GM10847 (cell line): ENCODE measurements around the gene CXCL6.

Source experiments
- POLR2A ChIP-seq: IDR thresholded peaks from 2 replicates; pipeline ENCODE4 v1.6.1; 2011; ENCODE audit not compliant: insufficient read length; ENCODE audit errors: extremely low read depth

The CXCL6 gene

DNA sequence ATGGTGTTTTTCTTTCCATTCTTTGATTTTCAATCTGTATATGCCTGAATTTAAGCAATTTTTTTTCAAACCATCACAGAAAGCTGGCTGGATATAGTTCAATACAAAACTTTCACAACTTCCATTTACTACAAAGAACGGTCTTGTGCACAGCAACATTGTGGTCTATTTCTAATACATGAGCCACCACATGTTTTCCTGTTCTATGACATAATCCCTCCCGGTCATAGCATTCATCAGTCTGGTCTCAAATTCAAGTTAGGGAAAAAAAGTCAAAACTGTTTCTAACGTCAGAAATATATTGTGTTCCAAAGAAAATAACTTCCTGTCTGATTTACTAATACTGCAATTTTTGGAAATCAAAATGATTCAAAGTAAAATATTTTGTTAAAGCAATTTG, 7.5 kb upstream of the CXCL6 start:
- no peak for TF ChIP-seq POLR2A

DNA sequence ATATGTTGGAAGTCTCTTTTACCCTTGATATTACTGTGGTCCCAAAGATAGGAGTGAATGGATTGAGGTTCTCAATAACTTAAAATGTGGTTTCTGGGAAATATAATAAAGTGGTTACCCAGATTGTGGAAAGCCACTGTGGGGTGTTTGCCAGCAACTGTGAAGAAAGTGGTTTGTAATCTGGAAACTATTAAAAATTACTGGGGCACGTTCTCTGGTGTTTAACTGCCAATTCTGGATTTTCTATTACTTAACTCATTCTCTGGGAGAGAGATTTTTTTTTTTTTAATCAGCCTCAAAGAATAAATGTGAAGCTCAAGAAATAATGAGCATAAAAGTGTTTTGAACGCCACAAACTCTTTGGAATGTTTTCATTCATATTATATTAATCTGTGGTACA, 4.9 kb upstream of the CXCL6 start:
- TF ChIP-seq POLR2A = no peak

DNA sequence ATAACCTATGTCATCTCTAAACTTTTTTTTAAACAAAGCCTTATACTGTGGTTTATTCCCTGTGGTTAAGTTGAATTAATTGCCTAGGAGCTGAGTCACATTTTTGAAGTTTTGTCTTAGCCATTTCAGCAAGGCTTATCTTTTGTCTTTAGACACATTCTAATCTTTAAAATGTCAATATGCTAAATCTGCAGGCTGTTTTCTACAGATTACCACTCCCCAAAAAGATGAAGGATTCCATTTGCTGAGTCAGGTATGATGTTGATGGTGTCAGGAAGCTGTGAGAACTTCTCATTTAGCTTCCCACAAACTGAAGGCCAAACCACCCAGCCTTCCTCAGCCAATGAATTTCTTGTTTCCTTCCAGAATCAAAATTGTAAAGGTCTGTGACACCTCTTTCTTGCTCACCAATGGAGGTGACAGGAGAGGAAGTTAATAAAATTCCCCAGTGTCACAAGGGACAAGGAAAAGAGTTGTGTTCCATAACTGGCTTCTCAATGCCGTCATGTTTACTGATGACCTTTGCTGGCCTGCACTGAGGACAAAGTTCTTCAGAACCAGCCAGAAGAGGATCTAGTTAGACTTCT, 3.7 kb upstream of the CXCL6 start:
- TF ChIP-seq POLR2A = no peak

DNA sequence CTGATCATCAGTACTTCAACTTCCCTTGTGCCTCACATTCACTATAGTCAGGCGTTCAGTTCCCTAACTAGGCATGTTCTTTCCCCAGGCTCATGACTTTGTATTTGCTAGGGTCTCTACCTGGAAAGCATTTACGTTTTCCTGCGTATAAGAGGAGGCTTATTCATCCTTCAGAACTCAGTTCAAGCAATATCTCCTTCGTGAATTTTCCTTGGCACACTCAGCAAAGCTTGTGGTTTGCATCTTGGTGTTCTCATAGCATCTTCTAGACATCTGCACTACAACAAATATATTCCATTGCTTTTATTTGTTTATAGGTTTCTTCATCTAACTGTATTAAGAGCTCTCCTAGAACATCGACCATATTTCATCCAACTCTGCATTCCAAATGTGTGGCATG, 2.6 kb downstream of the CXCL6 start:
- TF ChIP-seq POLR2A = no peak

GRCh38 chr4:73839715-73840114, 3.2 kb downstream of the CXCL6 start:
- TF ChIP-seq POLR2A = no peak

DNA sequence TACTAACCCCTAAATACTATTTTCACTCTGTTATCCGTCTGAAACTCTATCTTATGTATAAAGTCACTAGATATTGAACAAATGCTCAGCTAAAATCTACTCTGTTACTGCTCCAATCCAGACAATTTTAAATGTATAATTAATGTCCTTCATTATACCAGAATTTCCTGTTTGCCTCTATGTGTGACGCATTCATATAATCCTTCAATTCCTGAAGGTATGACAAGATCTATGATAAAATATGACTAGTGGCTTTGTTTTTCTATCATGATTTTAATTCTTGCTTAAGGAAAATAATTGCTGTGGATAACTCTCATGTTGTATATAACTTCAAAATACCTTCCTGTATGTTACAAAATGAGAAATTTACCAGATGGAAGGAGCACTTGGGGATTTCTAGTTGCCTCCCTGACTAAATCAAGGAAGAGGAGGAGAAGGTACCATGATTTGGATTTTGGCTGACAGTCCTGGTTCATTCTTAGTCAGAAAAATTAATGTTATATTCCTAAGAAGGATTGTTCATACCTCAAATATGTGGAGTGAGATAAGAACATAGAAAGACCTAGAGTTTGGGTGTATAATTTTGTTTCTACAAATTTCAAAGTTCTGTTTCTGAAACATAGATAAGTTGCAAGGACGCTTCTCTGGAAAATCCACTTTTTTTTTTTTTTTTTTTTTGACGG, 4.9 kb downstream of the CXCL6 start:
- no peak for TF ChIP-seq POLR2A

DNA sequence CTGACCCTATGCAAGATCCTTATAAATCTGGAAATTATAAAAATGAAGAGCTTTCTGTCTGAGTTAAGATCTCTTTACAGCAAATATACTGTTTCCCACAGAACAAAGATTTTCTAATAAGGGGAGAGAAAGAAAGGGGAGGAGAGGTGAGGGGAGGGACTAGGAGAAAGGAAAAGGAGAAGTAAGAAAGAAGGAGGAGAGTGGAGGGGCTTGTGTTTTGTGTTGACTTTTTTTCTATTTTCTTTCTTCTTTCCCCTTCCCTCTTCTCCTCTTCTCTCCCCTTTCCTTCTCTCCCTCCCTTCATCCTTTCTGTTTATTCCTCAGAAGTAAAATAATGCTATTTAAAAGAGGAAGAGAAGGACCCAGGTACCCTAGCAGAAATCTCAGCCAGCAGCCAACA, 6.2 kb downstream of the CXCL6 start:
- no peak for TF ChIP-seq POLR2A

DNA sequence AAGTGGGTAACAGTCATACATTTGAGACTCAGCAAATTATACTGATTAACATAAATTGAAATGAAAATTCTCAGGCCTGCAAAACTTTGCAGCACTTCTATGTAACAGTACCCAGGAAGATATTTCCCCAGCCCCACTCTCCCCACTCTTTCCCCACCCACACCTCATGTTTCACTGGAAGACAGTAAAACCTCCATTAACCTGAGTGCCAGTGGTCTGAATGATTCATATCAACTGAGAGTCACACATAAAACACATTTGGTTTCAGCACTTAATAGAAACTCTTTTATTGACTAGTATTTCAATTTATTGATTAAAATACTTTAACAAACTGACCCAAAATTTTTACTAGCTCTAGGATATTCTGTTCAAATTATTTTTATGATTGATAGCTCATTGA, 6.9 kb downstream of the CXCL6 start:
- no peak for TF ChIP-seq POLR2A

GRCh38 chr4:73844345-73844744, 7.9 kb downstream of the CXCL6 start:
- no peak for TF ChIP-seq POLR2A

DNA sequence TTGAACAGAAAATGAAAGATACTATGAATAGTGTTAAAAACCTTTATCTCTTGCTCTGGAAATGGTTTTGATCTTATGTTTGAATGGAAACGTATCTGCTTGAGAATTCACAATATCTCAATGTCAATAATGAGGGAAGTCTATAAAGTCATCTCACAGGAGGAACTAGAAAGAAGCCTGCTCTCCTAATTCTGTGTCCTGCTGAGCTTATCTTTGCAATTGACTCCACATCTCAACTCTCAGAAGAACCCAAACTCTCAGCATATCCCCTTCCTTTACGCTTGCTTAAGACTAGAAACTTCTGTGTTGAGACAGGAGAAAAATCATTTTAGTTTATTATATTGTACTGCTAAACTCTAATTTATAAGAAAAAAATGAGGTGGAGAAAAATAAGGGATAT, 8.3 kb downstream of the CXCL6 start:
- TF ChIP-seq POLR2A = no peak

DNA sequence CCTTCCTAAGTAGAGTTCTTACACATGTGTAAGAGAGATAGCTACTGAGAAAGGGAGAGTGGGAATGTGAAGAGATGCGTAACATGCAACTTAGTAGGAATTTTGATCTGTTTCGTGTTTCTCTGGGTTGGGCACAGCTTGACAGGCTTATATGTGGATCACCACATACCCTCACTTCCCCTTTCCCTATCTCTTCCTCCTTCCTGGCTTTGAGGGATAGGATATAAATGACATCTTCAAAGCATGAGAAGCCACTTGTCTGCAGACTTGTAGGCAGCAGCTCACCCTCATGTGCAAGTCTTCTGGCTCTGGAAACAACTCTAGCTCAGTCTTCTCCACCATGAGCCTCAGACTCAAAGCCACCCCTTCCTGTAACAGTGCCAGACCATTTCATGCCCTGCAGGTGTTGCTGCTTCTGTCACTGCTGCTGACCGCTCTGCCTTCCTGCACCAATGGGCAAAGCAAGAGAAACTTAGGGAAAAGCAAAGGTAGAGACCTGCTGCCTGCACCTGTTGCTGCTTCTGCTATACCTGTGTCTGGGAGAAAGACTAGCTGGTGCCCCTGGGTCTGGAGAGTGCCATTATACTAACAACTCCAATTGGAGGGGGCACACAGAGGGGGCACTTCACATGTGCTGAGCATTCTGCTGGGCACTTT, 11.2 kb downstream of the CXCL6 start:
- TF ChIP-seq POLR2A = no peak

- TF ChIP-seq POLR2A = no peak
These were observed 11.8 kb downstream of the CXCL6 start for GRCh38 chr4:73848183-73848777.

DNA sequence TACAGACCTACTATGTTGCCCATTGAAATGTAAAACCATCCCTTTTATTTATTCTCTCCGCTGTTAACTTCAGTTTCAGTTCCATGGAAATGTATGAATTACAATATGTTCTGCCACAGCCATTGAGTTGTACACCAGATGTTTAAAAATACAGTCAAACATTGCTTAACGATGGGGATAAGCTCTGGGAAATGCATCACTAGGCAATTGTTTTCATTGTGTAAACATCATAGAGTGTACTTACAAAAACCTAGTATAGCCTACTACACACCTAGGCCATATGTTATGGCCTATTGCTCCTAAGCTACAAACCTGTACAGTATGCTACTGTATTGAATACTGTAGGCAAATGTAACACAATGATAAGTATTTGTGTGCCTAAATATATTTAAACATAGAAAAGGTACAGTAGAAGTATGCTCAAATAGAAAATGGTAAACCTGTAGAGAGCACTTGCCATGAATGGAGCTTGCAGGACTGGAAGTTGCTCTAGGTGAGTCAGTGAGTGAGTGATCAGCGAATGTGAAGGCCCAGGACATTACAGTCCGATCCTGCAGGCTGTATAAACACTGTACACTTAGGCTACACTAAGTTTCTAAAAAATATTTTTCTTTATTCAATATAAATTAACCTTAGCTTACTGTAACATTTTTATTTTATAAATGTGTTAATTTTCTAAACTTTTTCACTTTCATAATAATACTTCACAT, 13.9 kb downstream of the CXCL6 start:
- no peak for TF ChIP-seq POLR2A

DNA sequence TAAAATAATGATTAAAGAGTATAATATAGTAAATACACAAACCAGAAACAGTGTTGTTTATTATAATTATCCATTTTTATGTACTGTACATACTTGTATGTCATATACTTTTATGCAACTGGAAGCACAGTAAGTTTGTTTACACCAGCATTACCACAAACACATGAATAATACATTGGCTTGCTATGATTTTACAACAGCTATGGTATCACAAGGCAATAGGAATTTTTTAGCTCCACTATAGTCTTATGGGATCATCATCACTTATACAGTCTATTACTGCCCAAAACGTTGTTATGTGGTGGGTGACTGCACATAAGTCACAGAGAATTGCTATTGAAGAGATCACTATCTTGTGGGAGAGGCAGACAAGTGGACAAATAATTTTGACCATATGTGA, 14.8 kb downstream of the CXCL6 start:
- TF ChIP-seq POLR2A = no peak

- no peak for TF ChIP-seq POLR2A
These were observed 16.3 kb downstream of the CXCL6 start for GRCh38 chr4:73852771-73853170.

DNA sequence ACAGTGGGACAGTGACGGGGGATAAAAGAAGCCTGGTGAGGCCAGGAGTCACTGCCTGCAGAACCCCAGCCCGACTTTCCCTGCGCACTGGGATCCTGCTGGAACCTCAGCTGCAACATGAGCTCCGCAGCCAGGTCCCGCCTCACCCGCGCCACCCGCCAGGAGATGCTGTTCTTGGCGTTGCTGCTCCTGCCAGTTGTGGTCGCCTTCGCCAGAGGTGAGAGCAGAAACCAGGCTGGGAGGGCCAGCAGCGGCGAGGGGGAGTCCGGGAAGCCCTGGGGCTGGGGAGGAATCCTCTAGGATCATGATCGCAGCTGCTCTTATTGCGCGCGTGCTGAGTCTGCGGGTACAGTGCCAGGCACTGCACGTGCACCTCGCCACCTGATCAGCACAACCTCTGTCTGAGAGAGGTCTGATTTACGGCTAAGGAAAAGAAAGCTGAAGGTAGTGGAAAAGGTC, 16.8 kb downstream of the CXCL6 start, which contains the start of gene PF4V1:
TSS of gene PF4V1 (plus strand) at position 51 of the 459 bp plus-strand sequence. CDS start at position 118, 67 bp downstream.
- TF ChIP-seq POLR2A = no peak
